ENCODE results near the gene NEDD4L.
A peak's percentile ranks its signal among the peaks of the same experiment; 100 is the strongest.
"Not testable (repeated sequence)": the region's sequence is repeated elsewhere in the genome, so short reads cannot be mapped to it uniquely, and the experiment has no call there.

Gene NEDD4L

GRCh38 chr18:58043491-58044369 is at the start of gene NEDD4L:
NEDD4L (plus strand) TSS chr18:58044226; CDS start chr18:58044661, 435 bp downstream.
- TF ChIP-seq CTCF (IDR thresholded peaks at IDR 0.05; ENCODE audit: insufficient read depth, low read length, missing control alignments) = peak; percentile 93
- POLR2A ChIA-PET = interaction anchor here (0.6 kb wide), 1 partner anchor 78 kb away, joined by 3 read pairs; no protein-coding TSS in a partner anchor

GRCh38 chr18:57995331-57995730 is 48.7 kb upstream of the NEDD4L start:
- ChIA-PET POLR2A (no interaction called here), CTCF (interaction anchor here (1.0 kb wide), 1 partner anchor 127 kb away, joined by 3 read pairs; no protein-coding TSS in a partner anchor)
- H3K4me3 ChIP-seq (ENCODE audit: low read depth, low read length) = no peak overlapping the region
- no peak for TF ChIP-seq CTCF (IDR thresholded peaks at IDR 0.05; ENCODE audit: insufficient read depth, low read length, missing control alignments)
- DNase-seq (ENCODE audit: low read depth, low spot score) = no peak

More at GRCh38 chr18:58043491-58044369, at the start of gene NEDD4L:
- no peak for DNase-seq (ENCODE audit: low read depth, low spot score)
- H3K4me3 ChIP-seq (ENCODE audit: low read depth, low read length) = peak within 1 kb of the TSS; percentile 73
- CTCF ChIA-PET = interaction anchor here (0.6 to 3.7 kb wide), 48 partner anchors 10 to 473 kb away, joined by 3 to 43 read pairs (median 4); no protein-coding TSS in a partner anchor

DNA sequence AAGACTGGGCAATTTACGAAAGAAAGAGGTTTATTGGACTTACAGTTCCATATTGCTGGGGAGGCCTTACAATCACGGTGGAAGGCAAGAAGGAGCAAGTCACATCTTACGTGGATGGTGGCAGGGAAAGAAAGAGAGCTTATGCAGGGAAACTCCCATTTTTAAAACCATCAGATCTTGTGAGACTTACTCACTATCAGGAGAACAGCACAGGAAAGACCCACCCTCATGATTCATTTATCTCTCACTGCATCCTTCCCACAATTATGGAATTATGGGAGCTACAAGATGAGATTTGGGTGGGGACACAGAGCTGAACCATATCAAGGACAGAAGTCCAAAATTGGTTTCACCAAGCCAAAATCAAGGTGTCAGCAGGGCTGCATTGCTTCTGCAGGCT is 47.1 kb upstream of the NEDD4L start:
- DNase-seq (ENCODE audit: low read depth, low spot score); H3K4me3 ChIP-seq (ENCODE audit: low read depth, low read length); POLR2A ChIA-PET: not testable (repeated sequence)
- CTCF ChIA-PET = interaction anchor here (0.8 kb wide), 1 partner anchor 115 kb away, joined by 3 read pairs; no protein-coding TSS in a partner anchor

DNA sequence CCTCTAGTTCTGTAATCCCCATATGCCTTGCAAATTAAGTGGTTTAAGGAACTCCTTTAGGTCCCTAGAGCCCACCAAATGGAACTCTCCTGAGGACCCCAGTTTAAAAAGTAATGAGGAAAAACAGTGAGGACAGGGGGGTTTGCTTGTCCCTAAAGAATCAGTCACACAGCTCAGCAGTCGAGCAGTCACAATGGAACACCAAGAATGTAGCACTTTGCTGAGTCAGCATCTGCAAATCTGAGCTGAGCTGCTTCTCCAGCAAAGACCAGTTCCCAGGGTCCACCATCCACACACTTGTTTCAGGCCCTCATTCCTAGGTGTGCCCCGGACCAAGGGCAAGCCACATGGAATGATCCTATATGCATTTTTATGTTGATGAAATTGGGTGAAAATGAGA is 46.2 kb upstream of the NEDD4L start:
- DNase-seq (ENCODE audit: low read depth, low spot score) = no peak
- CTCF ChIA-PET = no interaction called here
- no peak overlapping the region for H3K4me3 ChIP-seq (ENCODE audit: low read depth, low read length)
- TF ChIP-seq CTCF (IDR thresholded peaks at IDR 0.05; ENCODE audit: insufficient read depth, low read length, missing control alignments) = no peak
- POLR2A ChIA-PET = no interaction called here

GRCh38 chr18:57998461-57998860 is 45.6 kb upstream of the NEDD4L start:
- CTCF ChIA-PET = no interaction called here
- no peak overlapping the region for H3K4me3 ChIP-seq (ENCODE audit: low read depth, low read length)
- no peak for DNase-seq (ENCODE audit: low read depth, low spot score)
- POLR2A ChIA-PET = no interaction called here
- no peak for TF ChIP-seq CTCF (IDR thresholded peaks at IDR 0.05; ENCODE audit: insufficient read depth, low read length, missing control alignments)

DNA sequence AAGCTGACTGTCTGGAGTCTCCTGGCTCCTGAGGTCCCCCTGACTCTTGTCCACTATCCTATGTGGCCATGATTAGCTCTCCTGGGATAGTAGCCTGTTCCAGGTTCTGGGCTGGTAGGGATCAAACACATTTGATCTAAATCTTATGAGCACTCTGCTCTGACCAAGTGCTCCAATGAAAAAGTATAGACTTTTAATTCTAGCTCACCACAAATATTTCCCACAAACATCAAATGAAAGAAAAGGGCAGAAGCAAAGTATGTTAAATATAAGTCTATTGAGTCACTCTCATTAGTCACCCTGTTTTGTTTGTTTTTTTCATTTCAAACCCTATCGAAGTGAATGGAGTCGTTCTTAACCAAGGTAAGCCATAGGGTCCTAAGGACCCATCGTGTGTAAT is 39.7 kb upstream of the NEDD4L start:
- ChIA-PET POLR2A (no interaction called here), CTCF (interaction anchor here (0.9 kb wide), 1 partner anchor 122 kb away, joined by 3 read pairs; no protein-coding TSS in a partner anchor)
- no peak overlapping the region for H3K4me3 ChIP-seq (ENCODE audit: low read depth, low read length)
- no peak for TF ChIP-seq CTCF (IDR thresholded peaks at IDR 0.05; ENCODE audit: insufficient read depth, low read length, missing control alignments)
- peak; percentile 37 for DNase-seq (ENCODE audit: low read depth, low spot score)

Measured in AG04449 (cell line).